ENCODE data around the gene JAZF1.
"Not testable (repeated sequence)": the region's sequence is repeated elsewhere in the genome, so short reads cannot be mapped to it uniquely, and the experiment has no call there.

Gene JAZF1

DNA sequence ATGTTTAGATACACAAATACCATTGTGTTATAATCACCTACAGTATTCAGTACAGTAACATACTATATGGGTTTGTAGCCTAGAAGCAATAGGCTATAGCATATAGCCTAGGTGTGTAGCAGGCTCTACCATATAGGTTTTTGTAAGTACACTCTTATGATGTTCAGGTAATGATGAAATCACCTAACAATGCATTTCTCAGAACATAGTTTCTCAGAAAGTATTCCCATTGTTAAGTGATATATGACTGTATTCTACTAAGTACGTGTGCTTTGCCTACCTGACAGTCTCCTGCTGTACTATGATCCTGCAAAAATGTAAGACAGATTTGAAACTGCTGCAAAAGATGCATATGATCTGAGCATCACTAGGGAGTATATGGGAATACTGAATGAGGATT is 137.9 kb downstream of the JAZF1 start:
- DNase-seq (ENCODE audit: low spot score) = no peak

DNA sequence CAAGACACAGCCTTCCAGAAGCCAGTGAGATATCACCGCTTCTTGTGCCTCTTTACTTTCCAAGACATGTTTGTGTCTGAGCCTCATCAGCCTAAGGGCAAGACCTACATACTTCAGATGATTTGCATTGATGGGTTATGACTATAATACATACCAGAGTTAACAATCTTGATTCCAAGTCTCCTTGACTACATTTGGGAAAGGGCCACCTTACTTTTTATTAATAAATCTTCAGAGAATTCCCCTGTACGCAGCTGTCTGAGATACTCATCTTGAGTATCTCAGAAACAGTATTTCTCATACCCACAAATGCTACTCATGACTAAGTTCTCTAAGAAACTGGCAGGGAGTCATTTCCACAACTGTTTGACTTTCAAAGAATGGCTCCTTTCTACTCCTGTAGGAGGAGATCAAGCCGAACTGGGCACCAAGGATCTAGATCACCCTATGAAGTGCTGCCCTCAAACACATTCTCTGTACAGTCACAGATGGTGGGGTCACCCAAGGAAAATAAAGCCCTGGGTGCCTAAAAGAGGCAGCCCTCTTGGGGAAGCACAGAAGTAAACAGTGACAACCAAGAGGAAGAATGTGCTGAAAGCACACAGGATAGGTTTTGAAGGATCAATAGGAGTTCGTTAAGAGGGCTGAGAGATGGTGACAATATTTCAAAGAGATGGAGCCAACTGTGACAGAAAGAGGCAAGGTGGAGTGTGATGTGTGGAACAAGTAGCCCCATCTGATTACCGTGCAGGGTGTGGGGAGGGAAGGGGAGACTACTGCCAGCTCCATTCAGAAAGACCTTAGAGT is 138.9 kb downstream of the JAZF1 start:
- peak; percentile 69 for DNase-seq (ENCODE audit: low spot score)

DNA sequence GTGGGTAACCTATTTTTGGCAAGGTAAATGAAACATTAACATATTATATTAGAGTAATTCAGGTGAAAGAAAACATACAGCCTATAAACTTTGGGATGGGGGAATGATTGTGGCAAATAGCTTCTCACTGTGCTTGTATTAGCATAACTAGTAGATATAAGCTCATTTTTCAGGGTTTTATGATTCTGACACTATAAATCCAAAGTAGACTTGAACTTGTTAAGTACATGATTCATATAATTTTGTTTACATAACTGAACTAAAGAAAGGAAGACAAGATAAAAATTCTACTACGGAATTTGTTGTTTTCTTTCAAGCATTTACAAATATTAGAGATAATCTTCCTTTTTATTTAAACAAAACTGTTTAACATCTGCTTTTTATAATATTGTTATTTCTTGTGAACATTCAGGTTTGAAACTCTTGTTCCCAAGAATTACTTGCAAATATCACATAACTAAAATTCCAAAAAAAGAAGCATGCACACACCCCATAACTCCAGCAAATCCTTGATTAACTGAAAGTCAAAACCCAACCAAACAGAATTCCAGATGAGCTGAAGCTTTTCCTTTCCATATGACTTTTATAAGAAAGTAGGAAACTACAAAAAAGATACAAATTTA is 142.3 kb downstream of the JAZF1 start:
- DNase-seq (ENCODE audit: low spot score) = no peak

DNA sequence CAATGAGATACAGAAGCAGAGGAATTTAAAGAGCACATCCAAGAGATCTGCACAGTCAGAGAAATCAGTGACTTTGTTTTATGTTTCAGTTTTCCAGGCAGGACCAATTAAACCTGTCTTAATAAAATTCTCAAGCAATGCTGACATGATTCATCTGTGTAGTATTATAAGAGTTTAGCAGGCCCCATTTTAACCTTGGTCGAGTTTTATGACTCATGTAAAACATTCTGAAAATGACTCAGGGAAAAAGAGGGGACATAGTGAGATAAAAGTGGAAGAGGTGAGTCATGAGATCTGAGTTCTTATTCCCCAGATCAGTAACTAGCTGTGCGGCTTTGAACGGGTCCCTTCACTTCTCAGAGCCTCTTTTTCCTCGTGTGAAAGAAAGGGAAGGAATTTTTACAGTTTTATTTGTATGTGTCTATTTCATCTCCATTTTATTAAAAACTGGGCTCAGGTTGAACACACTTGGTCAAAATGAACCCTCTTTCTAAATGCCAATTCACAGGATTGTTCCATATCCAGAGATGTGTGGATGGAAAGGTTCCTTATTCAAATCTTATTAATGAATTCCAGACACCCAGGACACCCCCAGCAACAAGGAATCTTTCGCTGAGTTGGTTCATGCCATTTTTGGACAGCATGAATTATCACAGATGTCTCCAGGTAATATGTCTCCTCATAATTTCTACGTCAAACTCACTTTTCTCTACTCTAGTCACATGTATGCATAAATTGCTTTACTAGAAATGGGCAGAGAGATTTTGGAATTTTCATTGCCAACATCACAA is 143.2 kb downstream of the JAZF1 start:
- peak; percentile 90 for DNase-seq (ENCODE audit: low spot score)

DNA sequence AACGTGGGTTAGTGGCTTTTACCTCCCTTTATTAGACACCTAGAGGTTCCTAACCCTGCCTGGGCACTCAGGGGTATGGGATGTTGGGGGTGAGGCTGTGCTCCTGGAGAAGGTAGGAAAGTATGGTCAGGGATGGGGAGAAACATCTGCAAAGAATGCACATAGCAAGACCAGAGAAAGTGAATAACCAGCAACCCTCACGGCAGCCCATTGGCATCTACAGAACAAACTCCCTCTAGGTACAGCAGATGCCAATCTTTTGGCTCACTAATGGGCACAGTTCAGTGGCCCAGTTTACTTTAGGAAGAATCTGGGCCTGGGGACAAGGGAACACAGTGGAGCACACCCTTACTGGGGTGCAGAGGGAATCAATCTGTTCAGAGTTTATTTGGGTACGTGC is 143.9 kb downstream of the JAZF1 start:
- DNase-seq (ENCODE audit: low spot score) = no peak

DNA sequence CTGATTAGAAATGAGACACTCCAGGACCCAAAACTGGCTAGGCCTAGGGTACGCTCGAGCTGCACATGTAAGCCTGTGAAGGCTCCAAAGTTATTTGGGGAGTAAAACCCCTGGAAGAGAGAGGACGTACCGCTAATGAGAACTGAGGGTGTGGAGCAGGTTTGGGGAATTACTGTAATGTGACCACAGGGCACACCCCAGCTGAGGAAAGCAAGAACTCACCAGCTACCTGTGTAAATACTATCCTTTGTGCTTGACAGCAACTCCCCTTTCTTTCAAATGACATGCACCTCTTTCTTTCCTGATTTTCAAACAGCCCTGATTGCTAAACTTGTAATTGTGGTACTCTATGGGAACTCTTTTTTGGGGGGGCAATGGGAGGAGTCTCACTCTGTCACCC is 147.2 kb downstream of the JAZF1 start:
- no peak for DNase-seq (ENCODE audit: low spot score)

DNA sequence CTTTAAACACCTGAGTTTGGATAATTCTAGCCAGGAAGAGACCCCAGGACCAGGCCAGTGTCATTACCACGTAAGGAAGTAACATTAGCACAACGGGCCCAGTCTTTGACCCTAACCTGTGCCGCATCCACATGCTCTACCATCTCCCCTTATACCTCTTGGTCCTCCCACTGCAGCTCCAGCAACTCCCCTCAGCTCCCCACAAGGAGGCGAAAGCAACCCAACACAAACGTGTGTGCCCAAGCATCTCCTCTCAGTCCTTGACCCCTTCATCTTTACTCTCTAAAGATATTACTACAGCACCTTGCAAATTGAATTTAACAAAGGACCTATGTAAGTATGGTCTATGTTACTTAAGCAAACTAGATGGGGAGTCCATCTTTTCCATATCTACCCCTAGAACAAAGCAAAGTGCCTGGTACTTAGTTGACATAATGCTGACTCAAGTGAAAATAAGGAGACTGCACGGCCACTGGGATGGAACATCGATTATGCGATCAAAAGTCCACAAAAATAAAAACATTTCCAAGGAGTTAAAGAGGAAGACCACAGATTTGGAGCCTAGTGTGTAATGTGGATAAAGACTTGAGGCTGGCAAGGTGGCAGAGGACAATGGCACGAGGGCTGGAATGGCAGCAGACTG is 147.7 kb downstream of the JAZF1 start:
- DNase-seq (ENCODE audit: low spot score) = no peak

DNA sequence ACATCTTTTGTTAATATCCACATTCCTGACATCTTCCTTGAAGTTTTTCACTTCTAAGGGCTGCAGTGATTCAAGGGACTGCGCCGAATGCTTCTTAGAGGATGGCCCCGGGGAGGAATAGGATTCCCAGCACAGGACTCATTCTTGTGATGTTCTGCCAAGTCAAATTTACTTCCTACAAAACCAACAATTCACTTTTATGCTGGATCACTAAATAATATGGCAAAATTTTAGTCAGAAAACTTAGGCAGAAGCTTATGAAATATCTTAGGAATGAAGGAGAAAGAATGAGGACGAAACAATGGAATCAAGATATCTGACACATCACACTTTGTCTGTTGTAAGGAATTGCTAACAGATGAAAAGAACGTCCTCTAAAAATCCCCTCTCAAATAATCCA is 151.5 kb downstream of the JAZF1 start:
- no peak for DNase-seq (ENCODE audit: low spot score)

DNA sequence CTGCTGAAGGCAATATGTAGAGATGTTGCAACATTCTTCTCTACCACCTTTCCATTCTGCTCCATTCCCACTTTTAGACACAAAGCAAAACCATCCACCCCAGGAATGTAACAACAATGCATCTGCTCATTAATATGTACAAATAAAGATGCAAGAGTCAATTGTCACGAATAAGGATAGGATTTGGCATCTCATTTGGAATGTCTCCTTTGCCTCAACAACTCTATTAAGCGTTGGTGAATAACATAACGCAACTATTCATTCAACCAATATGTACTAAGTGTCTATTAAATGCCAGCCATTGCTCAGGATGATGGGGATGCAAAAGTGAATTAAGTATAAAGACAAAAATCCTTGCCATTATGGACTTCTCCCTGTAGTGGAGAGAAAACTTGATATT is 152.1 kb downstream of the JAZF1 start:
- DNase-seq (ENCODE audit: low spot score) = no peak

DNA sequence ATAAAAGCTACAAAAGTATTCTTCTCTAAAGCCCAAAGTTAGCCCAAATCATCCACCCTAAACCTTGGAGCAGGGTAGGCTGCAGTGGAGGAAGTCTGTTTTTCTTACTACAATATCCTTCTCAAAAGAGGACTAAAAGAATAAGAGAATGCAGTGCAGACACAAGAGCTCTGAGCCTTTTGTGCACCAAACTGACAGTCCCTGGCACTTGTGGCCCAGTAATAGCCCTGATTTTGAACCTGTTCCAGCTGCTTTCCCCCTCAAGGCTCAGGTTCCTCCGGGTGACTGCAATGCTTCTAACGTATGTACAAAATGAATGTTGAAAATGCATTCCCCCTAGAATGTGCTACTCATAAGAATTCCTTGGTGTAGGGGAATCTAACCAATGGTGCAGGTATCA is 154.4 kb downstream of the JAZF1 start:
- DNase-seq (ENCODE audit: low spot score) = no peak

DNA sequence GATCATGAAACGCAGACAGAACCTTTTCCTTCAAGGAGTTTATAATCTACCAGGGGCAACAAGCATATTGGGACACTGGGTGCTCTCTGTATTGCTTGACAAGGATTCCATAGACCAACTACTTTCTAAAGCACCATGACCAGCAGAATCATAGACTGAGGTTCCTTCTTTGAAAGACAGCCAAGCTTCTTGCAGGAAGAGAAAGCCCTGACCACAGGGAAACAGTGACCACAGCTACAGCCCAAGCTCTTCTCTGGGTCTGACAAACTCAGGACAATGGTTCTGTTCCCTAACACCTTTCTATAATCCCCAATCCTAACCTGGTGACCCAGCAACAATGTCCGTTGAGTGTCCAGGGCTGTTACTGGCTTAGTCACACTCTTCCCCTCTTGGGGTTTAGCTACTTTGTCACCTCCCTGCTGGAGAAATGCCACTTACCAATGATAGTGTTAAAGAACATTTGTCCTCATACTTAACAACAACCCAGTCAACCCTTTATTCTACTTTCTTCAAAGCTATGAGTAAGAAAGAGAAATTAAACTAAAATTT is 155.7 kb downstream of the JAZF1 start:
- no peak for DNase-seq (ENCODE audit: low spot score)

DNA sequence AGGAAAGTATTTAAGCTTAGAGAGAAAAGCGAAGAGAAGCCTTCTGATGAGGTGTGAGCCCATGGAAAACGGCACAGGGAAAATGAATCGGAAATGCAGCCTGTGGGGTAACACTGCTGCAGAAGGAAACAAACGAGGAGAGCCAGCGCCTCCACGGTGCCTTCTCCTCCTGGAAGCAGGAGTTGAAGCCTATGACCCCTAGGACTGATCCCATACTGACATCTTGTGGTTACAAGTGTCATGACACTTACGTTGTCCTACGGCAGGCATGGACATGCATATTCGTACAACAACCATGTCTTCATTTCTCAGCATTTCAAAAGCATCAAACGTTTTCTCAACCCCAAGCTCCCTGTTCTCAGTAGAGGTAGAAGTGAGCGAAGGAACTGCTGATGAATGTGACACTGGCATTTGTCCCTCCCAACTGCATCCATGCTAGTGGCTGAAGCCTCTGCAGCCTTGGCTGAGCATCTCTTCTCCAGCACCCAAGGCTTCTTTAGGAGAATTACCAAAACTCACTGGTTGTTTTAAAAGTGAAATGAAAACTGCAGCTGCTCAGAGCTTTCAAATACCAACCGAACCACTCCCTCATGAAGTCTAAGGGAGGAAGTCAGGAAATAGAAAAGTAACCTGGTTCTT is 160.2 kb downstream of the JAZF1 start:
- DNase-seq (ENCODE audit: low spot score) = peak; percentile 74

DNA sequence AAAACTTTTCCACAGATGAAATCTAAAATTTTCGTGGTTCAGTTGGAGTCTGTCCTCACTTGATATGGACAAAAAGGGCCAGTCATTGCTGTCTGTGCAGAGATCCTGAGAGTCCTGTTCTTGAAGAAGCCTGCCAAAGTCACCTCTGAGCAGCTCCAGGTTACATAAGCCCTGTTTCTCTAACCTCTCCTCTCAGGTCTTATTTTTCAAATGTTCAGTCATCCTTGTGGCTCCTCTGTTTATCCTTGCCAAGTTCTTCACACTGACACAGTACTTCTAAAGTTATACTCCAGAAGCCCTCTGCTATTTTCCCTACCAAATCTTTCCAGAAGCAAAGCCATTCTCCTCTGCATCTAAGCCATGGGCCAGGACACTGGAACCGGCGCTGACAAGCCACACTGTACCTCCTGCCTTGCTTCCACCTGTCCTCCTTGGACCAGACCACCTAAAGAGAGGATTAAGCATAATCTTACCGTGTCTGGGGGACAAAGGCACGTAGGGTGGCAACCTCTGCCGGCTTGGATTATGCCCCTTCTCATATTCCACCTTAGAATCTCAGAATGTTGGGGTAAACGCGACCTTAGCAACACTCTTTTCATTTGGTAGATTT is 161.6 kb downstream of the JAZF1 start:
- no peak for DNase-seq (ENCODE audit: low spot score)

DNA sequence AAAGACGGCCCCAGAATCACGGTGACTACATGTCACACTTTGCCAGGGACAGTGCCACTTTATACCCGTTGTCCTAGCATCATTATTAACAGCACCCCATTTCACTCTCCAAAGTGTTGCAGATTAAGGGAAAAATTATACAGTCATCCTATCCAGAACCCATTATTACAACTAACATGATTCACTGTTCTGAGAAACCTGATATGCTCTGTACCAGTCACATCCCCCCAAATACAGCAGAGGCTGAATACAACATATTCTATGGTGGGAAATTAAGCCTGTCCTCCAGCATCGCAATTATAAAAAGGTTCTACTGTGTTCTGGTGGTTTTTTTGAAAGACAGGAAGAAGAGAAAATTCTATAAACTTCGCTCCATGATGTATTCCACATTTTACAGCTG is 162.1 kb downstream of the JAZF1 start:
- no peak for DNase-seq (ENCODE audit: low spot score)

DNA sequence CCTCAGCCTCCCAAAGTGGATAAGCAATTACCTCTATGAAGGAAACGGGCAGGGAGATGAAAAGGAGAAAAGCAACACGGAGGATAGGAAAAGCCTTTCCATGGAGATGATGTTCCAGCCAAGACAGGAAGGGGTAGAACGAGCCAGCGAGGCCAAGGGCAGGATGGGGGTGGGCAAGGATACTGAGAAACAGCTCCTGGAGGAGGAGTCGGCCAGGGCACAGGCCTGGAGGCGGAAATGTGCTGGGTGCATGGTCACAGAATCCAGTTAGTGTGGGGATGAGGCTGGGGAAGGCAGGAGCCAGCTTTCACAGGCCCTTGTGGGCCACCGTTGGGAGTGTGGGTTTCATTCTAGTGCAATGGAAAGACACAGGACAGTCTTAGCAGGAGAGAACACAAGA is 162.6 kb downstream of the JAZF1 start:
- no peak for DNase-seq (ENCODE audit: low spot score)

DNA sequence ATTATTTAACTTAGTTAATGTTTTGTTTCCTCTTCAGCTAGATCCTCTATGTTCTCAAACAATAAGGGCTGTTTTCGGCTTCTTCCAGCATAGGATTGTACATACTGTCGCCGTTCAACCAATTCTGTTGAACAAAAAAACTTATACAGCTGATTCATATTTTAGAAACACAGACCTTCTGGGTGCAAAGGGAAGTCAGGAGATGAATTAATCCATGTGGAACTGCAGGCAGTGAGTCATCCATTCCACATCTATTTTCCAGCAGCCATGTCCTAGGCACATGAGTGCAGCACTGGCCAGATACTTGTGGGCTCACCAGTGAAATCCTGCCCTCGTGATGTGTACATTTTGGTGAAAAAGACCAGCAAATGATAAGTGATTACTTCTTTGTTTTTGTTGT is 163.2 kb downstream of the JAZF1 start:
- DNase-seq (ENCODE audit: low spot score) = no peak

DNA sequence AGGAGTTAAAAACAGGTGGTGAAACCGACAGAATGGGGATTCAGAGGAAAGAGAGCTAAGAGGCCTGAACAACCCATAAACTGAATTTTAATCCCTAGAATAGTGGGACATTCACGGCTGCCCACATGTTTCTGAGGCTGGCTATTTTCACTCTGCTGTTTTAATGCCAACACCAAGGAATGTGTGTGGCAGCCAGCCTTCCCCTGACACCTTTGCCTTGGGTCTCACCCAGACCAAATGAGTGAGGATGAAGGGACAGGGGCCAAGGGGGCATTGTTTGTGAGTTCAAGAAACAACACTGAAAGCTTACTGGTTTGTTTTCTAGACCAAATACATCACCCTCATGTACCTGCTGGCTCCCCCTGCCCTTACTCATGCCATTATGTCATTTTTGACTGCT is 164.3 kb downstream of the JAZF1 start:
- no peak for DNase-seq (ENCODE audit: low spot score)

DNA sequence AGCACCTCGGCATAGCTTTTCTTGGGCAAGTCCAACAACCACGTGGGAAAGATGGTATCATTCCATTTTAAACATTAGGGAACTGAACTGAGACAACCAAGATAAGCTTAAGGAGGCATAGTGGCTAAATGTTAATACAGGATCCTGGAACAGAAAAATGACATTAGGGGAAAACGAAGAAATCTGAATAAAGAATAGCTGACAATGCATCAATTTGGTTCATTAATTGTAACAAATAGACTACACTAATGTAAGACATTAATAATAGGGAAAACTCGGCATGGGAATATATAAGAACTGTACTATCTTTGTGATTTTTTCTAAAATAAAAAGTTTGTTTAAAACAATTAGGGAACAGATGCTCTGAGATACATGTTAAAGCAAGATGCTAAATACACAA is 165.4 kb downstream of the JAZF1 start:
- DNase-seq (ENCODE audit: low spot score) = no peak

DNA sequence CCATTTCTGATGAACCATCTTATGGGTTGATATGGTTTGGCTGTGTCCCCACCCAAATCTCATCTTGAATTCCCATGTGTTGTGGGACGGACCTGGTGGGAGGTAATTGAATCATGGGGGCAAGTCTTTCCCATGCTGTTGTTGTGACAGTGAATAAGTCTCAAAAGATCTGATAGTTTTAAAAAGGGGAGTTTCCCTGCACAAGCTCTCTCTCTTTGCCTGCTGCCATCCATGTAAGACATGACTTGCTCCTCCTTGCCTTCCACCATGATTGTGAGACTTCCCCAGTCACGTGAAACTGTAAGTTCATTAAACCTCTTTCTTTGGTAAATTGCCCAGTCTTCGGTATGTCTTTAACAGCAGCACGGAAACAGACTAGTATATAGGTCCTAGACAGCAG is 166.3 kb downstream of the JAZF1 start:
- DNase-seq (ENCODE audit: low spot score) = not testable (repeated sequence)

DNA sequence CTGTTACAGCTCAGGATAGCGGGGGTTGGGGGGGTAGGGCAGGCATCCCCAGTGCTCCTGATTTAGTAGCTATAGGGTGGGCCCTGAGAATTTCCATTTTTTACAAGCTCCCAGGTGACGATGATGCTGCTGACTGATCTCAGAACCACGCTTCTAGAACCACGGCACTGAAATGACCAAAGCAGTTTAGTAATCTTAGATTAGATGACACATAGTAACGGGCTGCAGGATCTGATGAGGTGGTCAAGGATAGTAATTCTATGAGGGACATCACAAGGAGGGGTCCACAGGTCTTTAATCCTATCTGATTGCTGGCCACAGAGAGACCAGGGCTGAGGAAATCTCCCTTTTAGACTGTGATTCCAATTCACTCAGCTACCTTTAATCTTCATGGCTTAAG is 167.2 kb downstream of the JAZF1 start:
- DNase-seq (ENCODE audit: low spot score) = no peak

DNA sequence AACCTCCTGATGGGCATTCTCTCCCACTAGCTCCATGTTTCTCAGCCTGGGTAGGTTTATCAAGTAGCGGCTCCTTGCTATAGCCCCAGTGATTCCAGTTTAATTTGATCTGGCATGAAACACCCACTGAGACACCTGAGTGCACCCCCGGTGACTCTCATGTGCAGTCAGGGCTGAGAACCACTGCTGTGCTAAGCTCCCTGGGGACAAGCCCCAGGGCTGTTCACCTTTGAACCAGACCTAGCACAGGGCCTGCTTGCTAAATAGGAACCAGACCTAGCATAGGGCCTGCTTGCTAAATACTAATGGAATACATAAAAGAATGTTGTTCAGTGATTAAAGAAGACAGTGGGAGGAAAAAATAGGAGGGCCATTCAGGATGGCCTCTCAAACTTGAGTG is 167.6 kb downstream of the JAZF1 start:
- no peak for DNase-seq (ENCODE audit: low spot score)
